HepG2 (cell line): ENCODE data around the gene EIF3B. TPM values are rescaled to one million over a fixed set of nuclear protein-coding genes. Genes with fewer than 3 reads are reported as not detected.

Experiments used
- ADNP ChIP-seq: sonication (generic); formaldehyde crosslinking; IDR thresholded peaks from 2 replicates; pipeline ENCODE4 v1.4.0; 2020; ENCODE audit warnings: missing genetic modification reagents
- CCDC6 ChIP-seq: sonication (generic); formaldehyde crosslinking; IDR thresholded peaks from 2 replicates; pipeline ENCODE4 v1.8.1; 2022; ENCODE audit warnings: mild to moderate bottlenecking, missing genetic modification reagents, moderate library complexity
- EP300 ChIP-seq, 3 experiments: sonication (generic) in 1 of 3; formaldehyde crosslinking in 1 of 3; IDR thresholded peaks; 2 replicates each; pipeline versions ENCODE4 v1.5.1 to v1.6.1; 2011 to 2020; ENCODE audit warnings: low read depth in 2 of 3, low read length in 2 of 3, borderline replicate concordance in 1 of 3, improper control_type of control experiment in 1 of 3, mild to moderate bottlenecking in 1 of 3, missing genetic modification reagents in 1 of 3, moderate library complexity in 1 of 3
- KAT8 ChIP-seq: IDR thresholded peaks from 2 replicates; pipeline ENCODE4 v1.6.1; 2016; ENCODE audit warnings: missing genetic modification reagents, missing compliant biosample characterization
- MEF2D ChIP-seq: sonication (generic); formaldehyde crosslinking; IDR thresholded peaks from 2 replicates; pipeline ENCODE4 v1.5.1; 2020; ENCODE audit warnings: mild to moderate bottlenecking, missing genetic modification reagents
- PITX1 ChIP-seq: sonication (generic); formaldehyde crosslinking; IDR thresholded peaks from 2 replicates; pipeline ENCODE4 v1.5.1; 2020; ENCODE audit warnings: mild to moderate bottlenecking, missing genetic modification reagents
- POLR2G ChIP-seq: fragments of 200-400 bp; formaldehyde crosslinking; IDR thresholded peaks from 2 replicates; pipeline ENCODE4 v1.6.1; 2018; ENCODE audit warnings: mild to moderate bottlenecking, low read depth, low read length, moderate library complexity
- RAD21 ChIP-seq: fragments of 450-650 bp; formaldehyde crosslinking; IDR thresholded peaks from 2 replicates; pipeline ENCODE4 v1.5.0; 2020; ENCODE audit warnings: mild to moderate bottlenecking
- SOX13 ChIP-seq, 3 experiments: fragments of 450-650 bp in 1 of 3; sonication (generic) in 1 of 3; formaldehyde crosslinking in 1 of 3; IDR thresholded peaks in 2 of 3; conservative IDR thresholded peaks in 1 of 3; 2 replicates each; pipeline versions ENCODE4 v1.5.0 to v1.6.1; 2016 to 2020; ENCODE audit warnings: antibody characterized with exemption in 1 of 3, mild to moderate bottlenecking in 1 of 3, missing compliant biosample characterization in 1 of 3, missing genetic modification reagents in 1 of 3, moderate library complexity in 1 of 3
- SRY ChIP-seq: sonication (generic); formaldehyde crosslinking; IDR thresholded peaks from 2 replicates; pipeline ENCODE4 v1.8.0; 2022; ENCODE audit warnings: mild to moderate bottlenecking, missing genetic modification reagents
- TBP ChIP-seq: sonication (generic); formaldehyde crosslinking; IDR thresholded peaks from 2 replicates; pipeline ENCODE4 v1.5.0; 2020; ENCODE audit warnings: missing genetic modification reagents
- ZNF232 ChIP-seq: sonication (generic); formaldehyde crosslinking; IDR thresholded peaks from 2 replicates; pipeline ENCODE4 v1.4.0; 2020; ENCODE audit warnings: missing genetic modification reagents, borderline replicate concordance
- ZNF446 ChIP-seq: sonication (generic); formaldehyde crosslinking; IDR thresholded peaks from 2 replicates; pipeline ENCODE4 v1.5.0; 2020; ENCODE audit warnings: mild to moderate bottlenecking, missing genetic modification reagents
- ZNF703 ChIP-seq: sonication (generic); formaldehyde crosslinking; IDR thresholded peaks from 2 replicates; pipeline ENCODE4 v1.5.1; 2020; ENCODE audit warnings: missing genetic modification reagents, mild to moderate bottlenecking, moderate library complexity, borderline replicate concordance
- ZNF766 ChIP-seq: sonication (generic); formaldehyde crosslinking; IDR thresholded peaks from 2 replicates; pipeline ENCODE4 v1.5.0; 2020; ENCODE audit warnings: missing genetic modification reagents, borderline replicate concordance
- polyA plus RNA-seq, 8 experiments: library from polyadenylated mRNA; depleted of rRNA in 3 of 8; stranded (reverse) in 7 of 8; unstranded in 1 of 8; fragments of >200 nt; fragmentation: Illumina TruSeq in 4 of 8; extraction: Trizol in 4 of 8; gene quantifications; 2 replicates each; pipeline versions ENCODE4 v1.2.1 to v1.2.3, GENCODE V29; 2011 to 2016; ENCODE audit warnings: low read depth in 4 of 8, missing spikeins in 1 of 8, mixed read lengths in 1 of 8; ENCODE audit not compliant: insufficient read depth in 1 of 8
- total RNA-seq, 5 experiments: library from RNA; depleted of rRNA; stranded (reverse); fragments of >200 nt; fragmentation: Illumina TruSeq; extraction: Trizol; gene quantifications; 2 replicates each; pipeline ENCODE4 v1.2.3, GENCODE V29; 2016; ENCODE audit warnings: low read depth in 1 of 5
- TF ChIP-seq, protein P1 (sequence below): sonication (generic); formaldehyde crosslinking; conservative IDR thresholded peaks from 2 replicates; pipeline ENCODE4 v1.5.0; 2020; ENCODE audit warnings: missing genetic modification reagents
- TF ChIP-seq, protein P2 (sequence below): sonication (generic); formaldehyde crosslinking; IDR thresholded peaks from 2 replicates; pipeline ENCODE4 v1.9.0; 2021; ENCODE audit warnings: missing genetic modification reagents, borderline replicate concordance
- TF ChIP-seq, protein P3 (sequence below): sonication (generic); formaldehyde crosslinking; IDR thresholded peaks from 2 replicates; pipeline ENCODE4 v1.9.0; 2021; ENCODE audit warnings: missing genetic modification reagents, mild to moderate bottlenecking, borderline replicate concordance
- TF ChIP-seq, protein P4 (sequence below): sonication (generic); formaldehyde crosslinking; IDR thresholded peaks from 2 replicates; pipeline ENCODE4 v1.4.0; 2020; ENCODE audit warnings: missing genetic modification reagents

Gene EIF3B
- total and polyA plus RNA-seq, 2 of the 13 experiments (the other 11 are each of a cell fraction or from before 2014, with no cell fraction given): 92.2 to 241 TPM

DNA sequence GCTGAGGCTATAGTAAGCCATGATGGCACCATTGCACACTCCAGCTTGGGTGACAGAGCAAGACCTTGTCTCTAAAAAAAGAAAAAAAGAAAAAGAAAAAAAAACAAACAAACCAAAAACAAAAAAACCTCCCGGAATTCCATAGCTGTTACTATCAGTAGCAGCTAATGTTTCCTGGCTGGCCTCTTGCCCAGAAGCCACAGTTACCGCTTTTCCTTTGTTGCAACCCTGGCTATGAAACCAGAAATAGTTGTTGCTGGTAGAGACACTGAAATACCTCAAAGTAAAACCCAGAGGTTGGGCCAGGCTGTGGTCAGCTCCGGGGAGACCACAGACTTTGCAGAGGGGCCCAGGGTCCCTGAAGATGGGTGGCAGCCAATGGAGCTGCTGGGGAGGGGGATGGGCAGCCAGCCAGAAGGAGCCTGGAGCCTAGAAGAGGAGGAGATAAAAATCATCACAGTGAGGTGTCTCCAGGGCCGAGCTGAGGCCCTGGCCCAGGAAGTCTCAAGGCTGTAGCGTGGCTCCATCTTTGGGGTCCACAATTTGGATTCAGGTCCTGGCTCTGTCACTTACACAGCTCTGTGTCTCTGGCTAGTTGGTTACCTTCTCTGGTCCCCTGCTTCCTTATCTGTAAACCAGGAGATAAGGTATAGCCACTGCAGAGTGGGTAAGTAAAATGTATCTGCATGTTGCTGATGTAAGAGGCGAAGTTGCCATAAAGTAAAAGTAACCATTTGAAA lies 45.4 kb downstream of the EIF3B start (continued):
- TF ChIP-seq EP300 (IDR thresholded peaks at IDR 0.05; ENCODE audit: low read depth in 2 of 2, low read length in 2 of 2): no peak
- TF ChIP-seq EP300 (CRISPR knock-in tag; IDR thresholded peaks at IDR 0.05; ENCODE audit: borderline replicate concordance): 0 out of 2 replicates have a peak, but pooled peaks have one; percentile 20
- TF ChIP-seq, protein P1, sequence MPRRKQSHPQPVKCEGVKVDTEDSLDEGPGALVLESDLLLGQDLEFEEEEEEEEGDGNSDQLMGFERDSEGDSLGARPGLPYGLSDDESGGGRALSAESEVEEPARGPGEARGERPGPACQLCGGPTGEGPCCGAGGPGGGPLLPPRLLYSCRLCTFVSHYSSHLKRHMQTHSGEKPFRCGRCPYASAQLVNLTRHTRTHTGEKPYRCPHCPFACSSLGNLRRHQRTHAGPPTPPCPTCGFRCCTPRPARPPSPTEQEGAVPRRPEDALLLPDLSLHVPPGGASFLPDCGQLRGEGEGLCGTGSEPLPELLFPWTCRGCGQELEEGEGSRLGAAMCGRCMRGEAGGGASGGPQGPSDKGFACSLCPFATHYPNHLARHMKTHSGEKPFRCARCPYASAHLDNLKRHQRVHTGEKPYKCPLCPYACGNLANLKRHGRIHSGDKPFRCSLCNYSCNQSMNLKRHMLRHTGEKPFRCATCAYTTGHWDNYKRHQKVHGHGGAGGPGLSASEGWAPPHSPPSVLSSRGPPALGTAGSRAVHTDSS: no peak
- TF ChIP-seq PITX1 (CRISPR knock-in tag): no peak
- TF ChIP-seq POLR2G: no peak
- TF ChIP-seq KAT8 (CRISPR knock-in tag): peak; percentile 25; the same call in 1 of the 2 replicates
- no peak for TF ChIP-seq TBP (CRISPR knock-in tag)
- TF ChIP-seq MEF2D: peak; percentile 33; the same call in 1 of the 2 replicates
- no peak for TF ChIP-seq CCDC6 (CRISPR knock-in tag)
- TF ChIP-seq, protein P2, sequence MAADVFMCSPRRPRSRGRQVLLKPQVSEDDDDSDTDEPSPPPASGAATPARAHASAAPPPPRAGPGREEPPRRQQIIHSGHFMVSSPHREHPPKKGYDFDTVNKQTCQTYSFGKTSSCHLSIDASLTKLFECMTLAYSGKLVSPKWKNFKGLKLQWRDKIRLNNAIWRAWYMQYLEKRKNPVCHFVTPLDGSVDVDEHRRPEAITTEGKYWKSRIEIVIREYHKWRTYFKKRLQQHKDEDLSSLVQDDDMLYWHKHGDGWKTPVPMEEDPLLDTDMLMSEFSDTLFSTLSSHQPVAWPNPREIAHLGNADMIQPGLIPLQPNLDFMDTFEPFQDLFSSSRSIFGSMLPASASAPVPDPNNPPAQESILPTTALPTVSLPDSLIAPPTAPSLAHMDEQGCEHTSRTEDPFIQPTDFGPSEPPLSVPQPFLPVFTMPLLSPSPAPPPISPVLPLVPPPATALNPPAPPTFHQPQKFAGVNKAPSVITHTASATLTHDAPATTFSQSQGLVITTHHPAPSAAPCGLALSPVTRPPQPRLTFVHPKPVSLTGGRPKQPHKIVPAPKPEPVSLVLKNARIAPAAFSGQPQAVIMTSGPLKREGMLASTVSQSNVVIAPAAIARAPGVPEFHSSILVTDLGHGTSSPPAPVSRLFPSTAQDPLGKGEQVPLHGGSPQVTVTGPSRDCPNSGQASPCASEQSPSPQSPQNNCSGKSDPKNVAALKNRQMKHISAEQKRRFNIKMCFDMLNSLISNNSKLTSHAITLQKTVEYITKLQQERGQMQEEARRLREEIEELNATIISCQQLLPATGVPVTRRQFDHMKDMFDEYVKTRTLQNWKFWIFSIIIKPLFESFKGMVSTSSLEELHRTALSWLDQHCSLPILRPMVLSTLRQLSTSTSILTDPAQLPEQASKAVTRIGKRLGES (CRISPR knock-in tag): no peak
- TF ChIP-seq ZNF766 (CRISPR knock-in tag): no peak
- TF ChIP-seq, protein P3, sequence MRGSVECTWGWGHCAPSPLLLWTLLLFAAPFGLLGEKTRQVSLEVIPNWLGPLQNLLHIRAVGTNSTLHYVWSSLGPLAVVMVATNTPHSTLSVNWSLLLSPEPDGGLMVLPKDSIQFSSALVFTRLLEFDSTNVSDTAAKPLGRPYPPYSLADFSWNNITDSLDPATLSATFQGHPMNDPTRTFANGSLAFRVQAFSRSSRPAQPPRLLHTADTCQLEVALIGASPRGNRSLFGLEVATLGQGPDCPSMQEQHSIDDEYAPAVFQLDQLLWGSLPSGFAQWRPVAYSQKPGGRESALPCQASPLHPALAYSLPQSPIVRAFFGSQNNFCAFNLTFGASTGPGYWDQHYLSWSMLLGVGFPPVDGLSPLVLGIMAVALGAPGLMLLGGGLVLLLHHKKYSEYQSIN: no peak
- no peak for TF ChIP-seq RAD21 (CRISPR knock-in tag)
- TF ChIP-seq ZNF703: no peak
- no peak for TF ChIP-seq ZNF446 (CRISPR knock-in tag)
- TF ChIP-seq SOX13 (IDR thresholded peaks at IDR 0.05): no peak
- TF ChIP-seq SOX13 (CRISPR knock-in tag; conservative IDR thresholded peaks at IDR 0.05 in 1 of 2, IDR thresholded peaks at IDR 0.05 in 1 of 2): peak in 1 of 2 experiments; percentile 24; a peak in 1 of 4 replicates
- no peak for TF ChIP-seq ZNF232
- TF ChIP-seq ADNP (CRISPR knock-in tag): 0 out of 2 replicates have a peak, but pooled peaks have one; percentile 46
- TF ChIP-seq SRY (CRISPR knock-in tag): no peak
- TF ChIP-seq, protein P4, sequence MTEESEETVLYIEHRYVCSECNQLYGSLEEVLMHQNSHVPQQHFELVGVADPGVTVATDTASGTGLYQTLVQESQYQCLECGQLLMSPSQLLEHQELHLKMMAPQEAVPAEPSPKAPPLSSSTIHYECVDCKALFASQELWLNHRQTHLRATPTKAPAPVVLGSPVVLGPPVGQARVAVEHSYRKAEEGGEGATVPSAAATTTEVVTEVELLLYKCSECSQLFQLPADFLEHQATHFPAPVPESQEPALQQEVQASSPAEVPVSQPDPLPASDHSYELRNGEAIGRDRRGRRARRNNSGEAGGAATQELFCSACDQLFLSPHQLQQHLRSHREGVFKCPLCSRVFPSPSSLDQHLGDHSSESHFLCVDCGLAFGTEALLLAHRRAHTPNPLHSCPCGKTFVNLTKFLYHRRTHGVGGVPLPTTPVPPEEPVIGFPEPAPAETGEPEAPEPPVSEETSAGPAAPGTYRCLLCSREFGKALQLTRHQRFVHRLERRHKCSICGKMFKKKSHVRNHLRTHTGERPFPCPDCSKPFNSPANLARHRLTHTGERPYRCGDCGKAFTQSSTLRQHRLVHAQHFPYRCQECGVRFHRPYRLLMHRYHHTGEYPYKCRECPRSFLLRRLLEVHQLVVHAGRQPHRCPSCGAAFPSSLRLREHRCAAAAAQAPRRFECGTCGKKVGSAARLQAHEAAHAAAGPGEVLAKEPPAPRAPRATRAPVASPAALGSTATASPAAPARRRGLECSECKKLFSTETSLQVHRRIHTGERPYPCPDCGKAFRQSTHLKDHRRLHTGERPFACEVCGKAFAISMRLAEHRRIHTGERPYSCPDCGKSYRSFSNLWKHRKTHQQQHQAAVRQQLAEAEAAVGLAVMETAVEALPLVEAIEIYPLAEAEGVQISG (CRISPR knock-in tag): 0 out of 2 replicates have a peak, but pooled peaks have one; percentile 14
